ENCODE measurements around the gene DNMBP.
"Not testable (repeated sequence)": the region's sequence is repeated elsewhere in the genome, so short reads cannot be mapped to it uniquely, and the experiment has no call there.

Gene DNMBP

GRCh38 chr10:99854860-99855259, 154.9 kb downstream of the DNMBP start:
- no peak for DNase-seq

- DNase-seq, result no peak
These were observed 156.1 kb downstream of the DNMBP start for GRCh38 chr10:99853655-99854054.

DNA sequence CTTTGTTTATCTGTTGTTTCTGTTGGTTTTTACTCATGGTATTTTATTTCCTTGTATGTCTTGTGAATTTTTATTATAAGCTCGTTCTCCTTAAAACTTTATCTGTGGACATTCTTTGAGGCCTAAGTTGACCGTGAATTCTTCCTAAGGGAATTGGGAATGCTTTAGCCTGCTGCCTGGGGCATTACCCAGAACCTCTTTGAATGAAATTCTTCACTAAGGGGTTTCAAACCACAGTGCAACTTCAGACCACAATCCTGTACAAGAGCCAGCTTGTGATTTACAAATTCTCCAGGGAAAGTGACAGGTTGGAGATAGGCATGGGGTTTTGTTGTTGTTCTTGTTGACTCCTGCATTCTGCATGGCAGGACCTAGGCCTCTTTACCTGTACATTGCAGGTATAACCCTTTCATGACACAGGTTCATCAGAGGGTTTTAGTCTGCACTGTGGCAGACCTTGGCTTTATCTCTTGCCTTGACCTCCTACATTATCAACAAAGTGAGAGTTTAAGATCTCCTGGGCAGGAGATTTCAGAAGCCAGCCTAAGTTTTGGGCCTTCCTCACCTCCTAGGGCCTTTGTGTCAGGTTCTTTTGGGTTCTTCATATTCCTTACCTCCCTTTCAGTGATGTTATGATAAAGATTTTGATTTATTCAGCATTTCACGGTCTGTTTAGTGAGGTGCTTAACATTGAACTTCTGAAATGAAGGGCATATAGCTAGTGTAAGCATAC, 157.1 kb downstream of the DNMBP start:
- DNase-seq, result no peak

- no peak for DNase-seq
These were observed 157.9 kb downstream of the DNMBP start for GRCh38 chr10:99851825-99852224.

DNA sequence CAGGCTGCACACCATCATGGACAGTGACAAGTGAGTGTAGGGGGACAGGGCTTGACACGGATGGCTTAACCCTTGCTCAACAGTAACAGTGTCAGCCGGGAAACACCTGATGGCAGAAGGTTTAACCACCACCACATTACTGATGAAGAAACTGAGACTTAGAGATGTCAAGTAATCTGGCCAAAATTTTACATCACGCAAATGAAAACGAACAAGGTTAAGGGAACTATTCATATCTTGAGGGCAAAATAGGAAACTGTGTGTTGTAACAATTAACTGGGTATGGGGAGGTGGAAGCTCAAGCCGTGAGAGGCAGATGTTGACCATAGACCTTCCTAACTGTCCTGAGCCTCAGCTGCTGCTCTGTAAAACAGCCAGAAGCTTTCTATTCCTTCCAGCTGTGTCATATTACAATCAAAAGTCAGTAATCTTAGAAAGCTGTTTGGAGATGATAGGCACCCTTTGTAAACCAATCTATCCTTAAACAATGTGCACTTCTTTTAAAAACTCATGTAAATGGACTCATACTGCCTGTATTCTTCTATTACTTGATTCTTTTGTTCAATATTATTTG, 158.9 kb downstream of the DNMBP start:
- DNase-seq, result no peak

DNA sequence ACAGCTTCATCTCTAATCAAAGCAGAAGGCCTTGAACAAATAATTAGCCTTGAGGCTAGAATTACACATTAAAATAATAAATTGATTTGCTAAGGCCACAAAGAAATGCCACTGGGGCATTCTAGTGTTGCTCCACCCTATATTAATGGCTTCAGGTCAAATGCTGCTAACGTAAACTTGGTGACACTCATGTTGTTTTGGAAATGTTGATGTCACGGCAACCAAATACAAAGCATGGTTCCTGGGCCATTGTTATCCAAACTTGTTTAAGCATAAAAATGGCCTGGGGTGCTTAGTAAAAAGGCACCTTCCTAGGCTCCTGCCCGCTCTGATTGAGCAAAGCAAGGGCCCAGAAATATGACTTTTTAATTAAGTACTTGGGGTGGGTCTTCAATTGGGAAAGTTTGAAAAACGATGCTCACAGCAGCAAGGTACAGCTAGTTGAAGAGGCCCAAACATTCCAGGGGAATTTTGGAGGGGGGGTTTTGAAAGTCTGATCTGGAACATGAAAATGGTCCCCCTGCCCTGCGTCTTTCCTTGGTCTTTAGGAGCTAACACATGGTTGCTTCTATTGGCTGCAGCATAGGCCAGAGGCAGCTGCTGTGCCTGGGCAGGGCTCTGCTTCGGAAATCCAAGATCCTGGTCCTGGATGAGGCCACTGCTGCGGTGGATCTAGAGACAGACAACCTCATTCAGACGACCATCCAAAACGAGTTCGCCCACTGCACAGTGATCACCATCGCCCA, 159.6 kb downstream of the DNMBP start:
- DNase-seq, result no peak

- DNase-seq, result no peak
These were observed 160.2 kb downstream of the DNMBP start for GRCh38 chr10:99849536-99849935.

- no peak for DNase-seq
These were observed 160.7 kb downstream of the DNMBP start for GRCh38 chr10:99849057-99849456.

GRCh38 chr10:99845837-99846382, 163.8 kb downstream of the DNMBP start:
- DNase-seq, result peak; percentile 85

GRCh38 chr10:99844433-99844955, 165.3 kb downstream of the DNMBP start:
- no peak for DNase-seq

DNA sequence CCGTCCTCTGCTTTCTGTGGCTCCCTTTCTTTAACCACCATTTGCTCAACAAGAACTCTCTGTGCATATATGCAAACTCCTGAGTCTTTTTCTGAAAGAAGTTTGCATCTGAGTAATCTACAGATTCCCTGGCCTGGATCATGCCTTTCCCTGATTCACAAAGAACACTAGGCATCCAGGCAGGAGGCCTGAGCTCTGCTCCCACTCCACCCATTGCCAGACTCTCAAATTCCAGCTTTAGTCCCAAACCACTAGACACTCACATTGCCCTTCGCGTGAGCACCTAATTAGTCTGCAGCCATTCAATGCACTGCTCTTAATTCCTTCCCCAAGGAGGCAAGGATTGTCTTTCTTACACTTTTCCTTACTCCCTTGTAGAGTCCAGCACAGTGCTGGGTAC, 166.4 kb downstream of the DNMBP start:
- DNase-seq, result no peak

- DNase-seq, result no peak
These were observed 168.0 kb downstream of the DNMBP start for GRCh38 chr10:99841746-99842145.

DNA sequence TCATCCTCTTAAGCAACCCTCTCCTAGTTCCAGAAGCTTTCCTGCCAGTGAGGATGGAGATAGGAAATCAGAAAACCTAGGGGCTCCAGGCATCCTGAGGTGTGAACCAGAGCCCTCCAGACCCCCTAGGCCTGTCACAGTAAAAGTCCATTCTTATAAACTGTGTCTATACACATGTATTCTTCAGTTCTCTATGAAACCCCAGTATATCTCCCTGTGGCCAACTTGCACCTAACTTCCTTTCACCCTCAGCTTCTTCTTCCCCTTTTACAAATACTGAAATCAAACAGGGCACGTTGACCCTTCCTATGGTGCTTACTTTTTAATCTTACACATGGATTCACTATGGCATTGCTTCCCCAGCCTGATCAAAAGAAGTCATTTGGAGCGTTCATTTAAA, 168.9 kb downstream of the DNMBP start:
- not testable (repeated sequence) for DNase-seq

GRCh38 chr10:99836711-99837110, 173.0 kb downstream of the DNMBP start:
- DNase-seq, result no peak

- DNase-seq, result no peak
These were observed 173.8 kb downstream of the DNMBP start for GRCh38 chr10:99835947-99836346.

GRCh38 chr10:99834410-99834809, 175.3 kb downstream of the DNMBP start:
- DNase-seq, result no peak

GRCh38 chr10:99832439-99832838, 177.3 kb downstream of the DNMBP start:
- DNase-seq, result no peak

GRCh38 chr10:99828464-99828863, 181.3 kb downstream of the DNMBP start:
- DNase-seq, result no peak

DNA sequence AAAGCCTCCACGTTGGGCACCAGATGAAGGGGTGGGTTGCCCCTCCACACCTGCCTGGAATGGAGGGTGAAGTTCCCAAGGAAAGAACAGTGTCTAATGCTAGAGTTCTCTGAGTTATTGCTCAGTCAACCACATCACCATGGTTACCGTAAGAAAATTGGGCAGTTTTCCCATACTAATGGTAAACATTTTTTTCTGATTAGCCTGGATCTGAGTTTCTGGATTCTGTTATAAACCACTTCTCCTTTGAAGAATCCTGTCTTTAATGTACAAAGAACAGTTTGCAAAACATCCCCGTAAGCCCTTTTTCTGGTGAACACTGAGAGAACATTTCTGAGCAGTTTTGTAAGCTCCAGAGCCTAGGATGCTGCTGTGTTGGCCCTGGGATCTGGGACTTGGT, 181.8 kb downstream of the DNMBP start:
- DNase-seq, result no peak
